Fibroblast of skin of right quadriceps (primary cell): Measurements from ENCODE around the gene CCDC187.

ENCODE experiments used
- DNase-seq: peaks from one replicate; pipeline ENCODE4 v3.0.0-alpha.2; 2013

The CCDC187 gene

GRCh38 chr9:136339173-136339957 lies 35.5 kb upstream of the CCDC187 start:
- DNase-seq, result peak; percentile 38

GRCh38 chr9:136338511-136338910 lies 34.6 kb upstream of the CCDC187 start:
- DNase-seq, result no peak

GRCh38 chr9:136337416-136338395 lies 33.8 kb upstream of the CCDC187 start:
- DNase-seq, result no peak

- DNase-seq, result no peak
These were observed 33.0 kb upstream of the CCDC187 start for GRCh38 chr9:136336881-136337280.

- DNase-seq, result peak; percentile 49
These were observed 32.4 kb upstream of the CCDC187 start for GRCh38 chr9:136336156-136336870.

GRCh38 chr9:136335296-136336155 lies 31.6 kb upstream of the CCDC187 start:
- no peak for DNase-seq

GRCh38 chr9:136334541-136334940 lies 30.6 kb upstream of the CCDC187 start:
- DNase-seq, result no peak

- no peak for DNase-seq
These were observed 29.6 kb upstream of the CCDC187 start for GRCh38 chr9:136333486-136333885.

- no peak for DNase-seq
These were observed 29.2 kb upstream of the CCDC187 start for GRCh38 chr9:136333045-136333444.

- DNase-seq, result no peak
These were observed 28.6 kb upstream of the CCDC187 start for GRCh38 chr9:136332482-136332983.

- no peak for DNase-seq
These were observed 27.9 kb upstream of the CCDC187 start for GRCh38 chr9:136331556-136332481.

GRCh38 chr9:136331030-136331429 lies 27.1 kb upstream of the CCDC187 start:
- no peak for DNase-seq

- DNase-seq, result no peak
These were observed 26.6 kb upstream of the CCDC187 start for GRCh38 chr9:136330406-136330990.

- no peak for DNase-seq
These were observed 25.9 kb upstream of the CCDC187 start for GRCh38 chr9:136329636-136330405.

- DNase-seq, result no peak
These were observed 25.3 kb upstream of the CCDC187 start for GRCh38 chr9:136329211-136329627.

GRCh38 chr9:136328622-136329041 lies 24.7 kb upstream of the CCDC187 start:
- DNase-seq, result peak; percentile 31

- no peak for DNase-seq
These were observed 24.2 kb upstream of the CCDC187 start for GRCh38 chr9:136328011-136328621.

GRCh38 chr9:136327304-136327974 lies 23.5 kb upstream of the CCDC187 start, which contains the start of gene GPSM1:
TSS of gene GPSM1 (plus strand) at chr9:136327539. CDS start at chr9:136327696, 157 bp downstream.
- DNase-seq, result peak; percentile 65
